B cell (primary cell): ENCODE measurements around the gene UCKL1. TPM values are rescaled to one million over a fixed set of nuclear protein-coding genes. Genes with fewer than 3 reads are reported as not detected.

Source experiments
- ATAC-seq: fragments of 200-7000 bp; cut with Tn5 transposase; one replicate; pipeline ENCODE4 v1.10.0; 2021; ENCODE audit warnings: low read depth, mild to moderate bottlenecking, moderate number of reproducible peaks, moderate library complexity
- CTCF ChIA-PET: fragments of 350-600 bp; sonication (Branson Sonifier 250); formaldehyde crosslinking; loops from one replicate; lab custom pipeline; 2021; ENCODE audit warnings: antibody characterized with exemption, inconsistent platforms; lab: Charles Lee
- POLR2A ChIA-PET: fragments of 350-600 bp; sonication (Branson Sonifier 250); formaldehyde crosslinking; loops from one replicate; lab custom pipeline; 2021; ENCODE audit warnings: antibody characterized with exemption; lab: Charles Lee
- DNase-seq: peaks from one replicate; pipeline ENCODE4 v3.0.0; 2013
- H2AFZ ChIP-seq: 2 replicates; pipeline ENCODE4 v1.6.1; 2012; ENCODE audit warnings: mild to moderate bottlenecking, low read depth, low read length; ENCODE audit not compliant: insufficient read depth, poor library complexity, severe bottlenecking
- H3K27ac ChIP-seq, 2 donors: 1 replicate in 1 of 2; 2 replicates in 1 of 2; pipeline ENCODE4 v1.5.1; 2012 to 2013; ENCODE audit warnings: low read length in 2 of 2, mild to moderate bottlenecking in 2 of 2, moderate library complexity in 1 of 2
- H3K27me3 ChIP-seq, 4 experiments: fragments of 200-600 bp in 1 of 4; sonication (generic) in 1 of 4; replicated peaks in 1 of 4; 1 replicate in 2 of 4; 2 replicates in 2 of 4; pipeline versions ENCODE4 v1.6.1 to v1.7.0; 2013 to 2016; ENCODE audit warnings: low read length in 3 of 4, mild to moderate bottlenecking in 2 of 4, mixed read lengths in 1 of 4, moderate library complexity in 1 of 4; ENCODE audit not compliant: insufficient read depth in 4 of 4, control insufficient read depth in 3 of 4; ENCODE audit errors: control extremely low read depth in 1 of 4
- H3K36me3 ChIP-seq, 2 experiments: replicated peaks in 1 of 2; 1 replicate in 1 of 2; 2 replicates in 1 of 2; pipeline versions ENCODE4 v1.6.1 to v1.7.1; 2013; ENCODE audit warnings: low read length in 1 of 2; ENCODE audit not compliant: insufficient read depth in 2 of 2, control insufficient read depth in 1 of 2; ENCODE audit errors: control extremely low read depth in 1 of 2, extremely low read depth in 1 of 2
- H3K4me1 ChIP-seq, 2 donors: fragments of 200-600 bp in 1 of 2; sonication (generic) in 1 of 2; 1 replicate in 1 of 2; 2 replicates in 1 of 2; pipeline versions ENCODE4 v1.5.1 to v1.6.1; 2013 to 2017; ENCODE audit warnings: low read length in 2 of 2; ENCODE audit not compliant: control insufficient read depth in 2 of 2, insufficient read depth in 2 of 2
- H3K4me2 ChIP-seq: replicated peaks from 2 replicates; pipeline ENCODE3; 2012; ENCODE audit warnings: mild to moderate bottlenecking, low read depth, low read length; ENCODE audit not compliant: poor library complexity, severe bottlenecking
- H3K4me3 ChIP-seq, 5 experiments: fragments of 200-600 bp in 1 of 5; sonication (generic) in 1 of 5; 1 replicate in 3 of 5; 2 replicates in 2 of 5; pipeline versions ENCODE4 v1.5.1 to v1.7.0; 2011 to 2016; ENCODE audit warnings: low read length in 4 of 5, mild to moderate bottlenecking in 4 of 5, low read depth in 2 of 5, control low read depth in 1 of 5, moderate library complexity in 1 of 5; ENCODE audit not compliant: insufficient read depth in 1 of 5; ENCODE audit errors: control extremely low read depth in 1 of 5, extremely low read depth in 1 of 5
- H3K79me2 ChIP-seq: fragments of 200-600 bp; sonication (generic); one replicate; pipeline ENCODE4 v1.6.0; 2016; ENCODE audit warnings: low read length; ENCODE audit not compliant: control insufficient read depth, insufficient read depth
- H3K9ac ChIP-seq: fragments of 200-600 bp; sonication (generic); 2 replicates; pipeline ENCODE4 v1.6.1; 2017; ENCODE audit warnings: mild to moderate bottlenecking, low read length, moderate library complexity
- H3K9me3 ChIP-seq, 3 donors: one replicate each; pipeline versions ENCODE4 v1.6.1 to v1.7.1; 2013; ENCODE audit warnings: low read length in 2 of 3; ENCODE audit not compliant: control insufficient read depth in 2 of 3, insufficient read depth in 1 of 3; ENCODE audit errors: control extremely low read depth in 1 of 3
- H4K20me1 ChIP-seq: 2 replicates; pipeline ENCODE4 v1.6.0; 2012; ENCODE audit warnings: mild to moderate bottlenecking, low read length; ENCODE audit not compliant: insufficient read depth, control insufficient read depth, poor library complexity, severe bottlenecking
- H3K27ac Mint-ChIP-seq: one replicate; pipeline ENCODE4 v1.8.0; 2021; ENCODE audit warnings: mixed read lengths
- H3K27me3 Mint-ChIP-seq: one replicate; pipeline ENCODE4 v1.8.0; 2021; ENCODE audit warnings: mixed read lengths
- H3K4me1 Mint-ChIP-seq: one replicate; pipeline ENCODE4 v1.8.0; 2021; ENCODE audit warnings: mixed read lengths
- H3K4me3 Mint-ChIP-seq: one replicate; pipeline ENCODE4 v1.8.0; 2021; ENCODE audit warnings: mixed read lengths
- H3K9me3 Mint-ChIP-seq: one replicate; pipeline ENCODE4 v1.8.0; 2022; ENCODE audit warnings: mixed read lengths; ENCODE audit not compliant: insufficient read depth
- CTCF ChIP-seq: fragments of 200-600 bp; IDR thresholded peaks from one replicate; pipeline ENCODE4 v1.8.0; 2022; ENCODE audit warnings: antibody characterized with exemption, mild to moderate bottlenecking
- EZH2 ChIP-seq: IDR thresholded peaks from 2 replicates; pipeline ENCODE4 v1.6.1; 2012; ENCODE audit warnings: borderline replicate concordance, low read depth, mild to moderate bottlenecking, moderate library complexity, low read length; ENCODE audit not compliant: insufficient read depth, poor library complexity, severe bottlenecking
- WGBS: methylation state at CpG from one replicate; pipeline ENCODE4 v1.1.5; 2013; ENCODE audit warnings: missing lambda C conversion rate; ENCODE audit not compliant: insufficient coverage; 5-methylcytosine and 5-hydroxymethylcytosine counted together
- intact Hi-C: fragments of 100-400 bp; cut with micrococcal nuclease; formaldehyde crosslinking; loops from one replicate; pipeline ENCODE4 v1.10.0; 2022
- polyA plus RNA-seq: library from polyadenylated mRNA; depleted of rRNA; stranded (reverse); fragments of >200 nt; gene quantifications from 2 replicates; pipeline ENCODE4 v1.2.3, GENCODE V29; 2012
- total RNA-seq, 2 donors: library from RNA; stranded (reverse); fragments of 120-200 nt in 1 of 2; gene quantifications; 1 replicate in 1 of 2; 2 replicates in 1 of 2; pipeline versions ENCODE4 v1.2.3 to v1.2.4, GENCODE V29; 2013 to 2022

UCKL1 gene
- total and polyA plus RNA-seq, 2 donors (not counting 1 experiment from before 2014, with no cell fraction given) = 106 to 199 TPM

GRCh38 chr20:63911176-63911575 is 45.0 kb downstream of the UCKL1 start:
- Histone ChIP-seq H3K9me3 (peaks cover 1 to 16% (median 2%) of the 10 kb centered on the region in 3 donors), H3K4me3 (no peak overlapping the region), H3K4me1 (peaks cover 4 to 17% of the 10 kb centered on the region in 2 donors), H3K36me3 (peaks cover 1 to 7% of the 10 kb centered on the region in 2 experiments), H4K20me1 (peaks cover 98% of the 10 kb centered on the region), H3K27ac (no peak overlapping the region), H2AFZ (no peak overlapping the region), H3K9ac (no peak overlapping the region), H3K4me2 (no peak overlapping the region), H3K79me2 (peaks cover 99% of the 10 kb centered on the region), H3K27me3 (no peaks in the 10 kb centered on the region)
- DNase-seq (no peak), ATAC-seq (no peak)
- H3K4me3 Mint-ChIP-seq = no peak overlapping the region
- CTCF ChIA-PET = interaction anchor here (0.6 to 3.6 kb wide), 7 partner anchors 11 to 401 kb away, joined by 3 to 22 read pairs (median 3); no protein-coding TSS in a partner anchor
- no peaks in the 10 kb centered on the region for H3K27me3 Mint-ChIP-seq
- H3K4me1 Mint-ChIP-seq = peaks cover 38% of the 10 kb centered on the region
- no peak overlapping the region for H3K27ac Mint-ChIP-seq
- POLR2A ChIA-PET = no interaction called here
- WGBS = 73% methylated on average over 11 of the region's 12 CpGs
- TF ChIP-seq EZH2 (no peak), CTCF (no peak)
- intact Hi-C loops = no loop called here
- peaks cover under 1% of the 10 kb centered on the region for H3K9me3 Mint-ChIP-seq

GRCh38 chr20:63908008-63908682 is 48.1 kb downstream of the UCKL1 start:
- Histone ChIP-seq H3K4me1 (peaks cover 5 to 22% of the 10 kb centered on the region in 2 donors), H3K79me2 (peaks cover 100% of the 10 kb centered on the region), H3K4me2 (no peak overlapping the region), H2AFZ (no peak overlapping the region), H3K9me3 (no peaks in the 10 kb centered on the region), H3K4me3 (no peak overlapping the region), H3K9ac (no peak overlapping the region), H3K27me3 (no peaks in the 10 kb centered on the region), H3K36me3 (peaks cover 1 to 2% of the 10 kb centered on the region in 2 experiments), H4K20me1 (peaks cover 96% of the 10 kb centered on the region), H3K27ac (no peak overlapping the region)
- CTCF ChIA-PET = interaction anchor here (1.2 to 1.9 kb wide), 2 partner anchors 131 to 154 kb away, joined by 4 read pairs; partner anchors contain the start of gene TCEA2
- POLR2A ChIA-PET = no interaction called here
- DNase-seq (no peak), ATAC-seq (no peak)
- TF ChIP-seq EZH2 (no peak), CTCF (no peak)
- Mint-ChIP-seq H3K4me1 (peaks cover 42% of the 10 kb centered on the region), H3K4me3 (no peak overlapping the region), H3K9me3 (no peaks in the 10 kb centered on the region), H3K27me3 (no peaks in the 10 kb centered on the region), H3K27ac (no peak overlapping the region)
- WGBS = 89% methylated on average over 16 of the region's 16 CpGs
- intact Hi-C loops = no loop called here
